Measurements from ENCODE around the gene PPP2R5C.

DNA sequence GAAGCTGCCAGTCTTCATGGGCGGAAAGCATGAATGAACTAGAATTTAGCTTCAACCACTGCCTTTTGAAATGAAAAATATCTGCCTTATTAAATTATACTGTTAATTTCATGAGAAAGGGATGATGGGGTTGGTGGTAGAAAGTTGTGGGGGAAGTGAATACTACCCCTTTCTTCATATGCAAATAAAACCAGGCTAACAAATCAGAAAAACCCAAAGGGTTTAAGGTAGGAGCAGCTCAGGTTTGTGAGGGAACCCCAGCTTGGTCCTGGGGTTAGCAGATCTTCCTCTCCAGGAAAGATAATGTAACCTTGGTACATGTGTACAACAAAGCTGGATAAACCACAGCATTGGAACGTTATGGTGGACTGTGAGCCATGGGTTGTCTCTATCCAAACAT lies 84.0 kb downstream of the PPP2R5C start:
- TF ChIP-seq EZH2 (IDR thresholded peaks at IDR 0.05) (no peak), POLR2AphosphoS5 (IDR thresholded peaks at IDR 0.05; ENCODE audit: borderline replicate concordance, low read depth, low read length) (no peak)

All from SK-N-MC (cell line).